SH-SY5Y (cell line): ENCODE results near the gene MARCKSL1.

Experiments used
- GATA2 ChIP-seq: IDR thresholded peaks from 2 replicates; pipeline ENCODE4 v1.6.1; 2011; ENCODE audit warnings: mild to moderate bottlenecking, low read depth, low read length
- GATA3 ChIP-seq: IDR thresholded peaks from 2 replicates; pipeline ENCODE4 v1.6.1; 2011; ENCODE audit warnings: low read depth, mild to moderate bottlenecking, low read length, moderate library complexity

DNA sequence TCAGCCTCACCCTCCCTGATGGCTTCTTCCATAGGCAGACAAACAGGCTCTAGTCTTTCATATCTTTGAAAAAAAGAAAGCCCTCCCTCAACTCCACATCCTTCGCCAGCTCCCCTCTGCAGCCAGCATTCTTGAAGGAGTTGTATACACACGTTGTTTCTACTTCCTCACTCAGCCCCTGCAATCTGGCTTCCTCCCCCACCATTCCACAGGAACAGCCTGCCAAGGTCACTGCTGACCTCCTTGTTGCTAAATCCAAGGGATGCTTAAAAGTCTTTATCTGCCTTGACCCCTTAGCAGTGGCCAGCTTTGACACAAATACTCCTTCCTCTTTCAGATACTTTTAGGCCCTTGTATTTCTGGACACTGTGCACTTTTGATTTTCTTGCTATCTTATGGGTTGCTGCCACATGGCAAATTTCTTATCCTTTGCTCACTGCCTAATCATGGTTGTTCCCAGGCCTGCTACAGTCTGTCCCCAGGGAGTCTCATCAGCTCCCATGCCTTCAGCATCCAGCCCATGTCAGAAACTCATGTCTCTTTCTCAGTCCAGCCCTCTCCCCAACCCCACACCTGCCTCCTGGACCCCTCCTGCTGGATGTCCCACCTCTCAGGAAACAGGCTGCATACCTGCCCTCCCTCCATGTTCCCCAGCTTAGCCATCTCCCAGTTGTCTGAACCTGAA, 18.0 kb upstream of the MARCKSL1 start:
- no peak for TF ChIP-seq GATA2
- TF ChIP-seq GATA3 = no peak
